ENCODE data around the gene ZNF248. TPM values are rescaled to one million over a fixed set of nuclear protein-coding genes. Genes with fewer than 3 reads are reported as not detected.

The ZNF248 gene
- total and polyA plus RNA-seq, 9 of the 15 experiments (the other 6 are each of a cell fraction or from before 2014, with no cell fraction given), result 4.5 to 16.5 (median 10.2) TPM

GRCh38 chr10:37844644-37845043 is 12.8 kb downstream of the ZNF248 start:
- BruUV-seq (replicated peaks), result no TSS peak
- no peak for TF ChIP-seq ZNF79 (CRISPR knock-in tag; IDR thresholded peaks at IDR 0.05; ENCODE audit: low read depth)
- TF ChIP-seq XRCC5 (IDR thresholded peaks at IDR 0.05; ENCODE audit: low read depth, low read length), result no peak
- TF ChIP-seq ARID1B (IDR thresholded peaks at IDR 0.05), result no peak
- no peak for TF ChIP-seq TAF7 (tag; IDR thresholded peaks at IDR 0.05)
- TF ChIP-seq, protein P1, sequence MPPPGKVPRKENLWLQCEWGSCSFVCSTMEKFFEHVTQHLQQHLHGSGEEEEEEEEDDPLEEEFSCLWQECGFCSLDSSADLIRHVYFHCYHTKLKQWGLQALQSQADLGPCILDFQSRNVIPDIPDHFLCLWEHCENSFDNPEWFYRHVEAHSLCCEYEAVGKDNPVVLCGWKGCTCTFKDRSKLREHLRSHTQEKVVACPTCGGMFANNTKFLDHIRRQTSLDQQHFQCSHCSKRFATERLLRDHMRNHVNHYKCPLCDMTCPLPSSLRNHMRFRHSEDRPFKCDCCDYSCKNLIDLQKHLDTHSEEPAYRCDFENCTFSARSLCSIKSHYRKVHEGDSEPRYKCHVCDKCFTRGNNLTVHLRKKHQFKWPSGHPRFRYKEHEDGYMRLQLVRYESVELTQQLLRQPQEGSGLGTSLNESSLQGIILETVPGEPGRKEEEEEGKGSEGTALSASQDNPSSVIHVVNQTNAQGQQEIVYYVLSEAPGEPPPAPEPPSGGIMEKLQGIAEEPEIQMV (tag; conservative IDR thresholded peaks at IDR 0.05; ENCODE audit: low read depth), result no peak
- TF ChIP-seq PCBP2 (IDR thresholded peaks at IDR 0.05; ENCODE audit: low read depth, low read length, poor library complexity, severe bottlenecking), result peak; percentile 80
- peak; percentile 97 for TF ChIP-seq HNRNPK (IDR thresholded peaks at IDR 0.05; ENCODE audit: low read depth, low read length, poor library complexity, severe bottlenecking)
- TF ChIP-seq, protein P2, sequence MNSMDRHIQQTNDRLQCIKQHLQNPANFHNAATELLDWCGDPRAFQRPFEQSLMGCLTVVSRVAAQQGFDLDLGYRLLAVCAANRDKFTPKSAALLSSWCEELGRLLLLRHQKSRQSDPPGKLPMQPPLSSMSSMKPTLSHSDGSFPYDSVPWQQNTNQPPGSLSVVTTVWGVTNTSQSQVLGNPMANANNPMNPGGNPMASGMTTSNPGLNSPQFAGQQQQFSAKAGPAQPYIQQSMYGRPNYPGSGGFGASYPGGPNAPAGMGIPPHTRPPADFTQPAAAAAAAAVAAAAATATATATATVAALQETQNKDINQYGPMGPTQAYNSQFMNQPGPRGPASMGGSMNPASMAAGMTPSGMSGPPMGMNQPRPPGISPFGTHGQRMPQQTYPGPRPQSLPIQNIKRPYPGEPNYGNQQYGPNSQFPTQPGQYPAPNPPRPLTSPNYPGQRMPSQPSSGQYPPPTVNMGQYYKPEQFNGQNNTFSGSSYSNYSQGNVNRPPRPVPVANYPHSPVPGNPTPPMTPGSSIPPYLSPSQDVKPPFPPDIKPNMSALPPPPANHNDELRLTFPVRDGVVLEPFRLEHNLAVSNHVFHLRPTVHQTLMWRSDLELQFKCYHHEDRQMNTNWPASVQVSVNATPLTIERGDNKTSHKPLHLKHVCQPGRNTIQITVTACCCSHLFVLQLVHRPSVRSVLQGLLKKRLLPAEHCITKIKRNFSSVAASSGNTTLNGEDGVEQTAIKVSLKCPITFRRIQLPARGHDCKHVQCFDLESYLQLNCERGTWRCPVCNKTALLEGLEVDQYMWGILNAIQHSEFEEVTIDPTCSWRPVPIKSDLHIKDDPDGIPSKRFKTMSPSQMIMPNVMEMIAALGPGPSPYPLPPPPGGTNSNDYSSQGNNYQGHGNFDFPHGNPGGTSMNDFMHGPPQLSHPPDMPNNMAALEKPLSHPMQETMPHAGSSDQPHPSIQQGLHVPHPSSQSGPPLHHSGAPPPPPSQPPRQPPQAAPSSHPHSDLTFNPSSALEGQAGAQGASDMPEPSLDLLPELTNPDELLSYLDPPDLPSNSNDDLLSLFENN (IDR thresholded peaks at IDR 0.05; ENCODE audit: low read depth in 2 of 2, low read length in 2 of 2), result no peak
- TF ChIP-seq PCBP1 (IDR thresholded peaks at IDR 0.05; ENCODE audit: low read depth, low read length, poor library complexity, severe bottlenecking), result peak; percentile 45
- Histone ChIP-seq H3K4me2 (ENCODE audit: insufficient read depth, low read length) (no peak overlapping the region), H2AFZ (ENCODE audit: low read depth, low read length) (no peak overlapping the region), H3K79me2 (ENCODE audit: control insufficient read depth, insufficient read depth, low read length) (no peaks in the 10 kb centered on the region; the same call in 2 of the 3 replicates), H3K9ac (ENCODE audit: insufficient read depth in 1 of 2, low read depth in 2 of 2, low read length in 2 of 2) (no peak overlapping the region), H4K20me1 (replicated peaks; ENCODE audit: control insufficient read depth, insufficient read depth, low read length) (no peaks in the 10 kb centered on the region), H3K36me3 (ENCODE audit: control insufficient read depth, insufficient read depth, low read length) (no peaks in the 10 kb centered on the region), H3K4me3 (no peak overlapping the region), H3K9me3 (replicated peaks; ENCODE audit: control insufficient read depth, insufficient read depth, low read depth, low read length) (no peaks in the 10 kb centered on the region), H3K9me1 (ENCODE audit: control insufficient read depth, insufficient read depth, low read length) (no peaks in the 10 kb centered on the region), H3K27ac (ENCODE audit: extremely low read depth, low read depth, low read length) (no peak overlapping the region), H3K27me3 (ENCODE audit: control insufficient read depth in 2 of 2, insufficient read depth in 2 of 2, low read length in 2 of 2) (no peaks in the 10 kb centered on the region), H3K4me1 (replicated peaks in 1 of 2; ENCODE audit: control insufficient read depth in 2 of 2, insufficient read depth in 2 of 2, low read length in 2 of 2) (no peaks in the 10 kb centered on the region)
- no peak for FAIRE-seq
- in situ Hi-C loops (cut with MboI), result no loop called here
- CTCF ChIA-PET (ENCODE audit: low intra/inter-chr PET ratio), result no interaction called here
- no peak for DNase-seq (ENCODE audit: extremely low read depth in 1 of 4, low spot score in 3 of 4)
- intact Hi-C loops (cut with micrococcal nuclease), result no loop called here
- POLR2A ChIA-PET, result no interaction called here
- no peak for ATAC-seq
- WGBS (ENCODE audit: insufficient coverage, low coverage, missing lambda C conversion rate), result 86% methylated on average over 1 of the region's 2 CpGs
